Measurements from ENCODE around the gene CADPS2.
"Not testable (repeated sequence)": the region's sequence is repeated elsewhere in the genome, so short reads cannot be mapped to it uniquely, and the experiment has no call there.

CADPS2 gene

GRCh38 chr7:122858320-122858719, 27.9 kb downstream of the CADPS2 start:
- Histone ChIP-seq H3K27ac (ENCODE audit: insufficient read depth, low read depth, low read length, poor library complexity, severe bottlenecking) (no peak overlapping the region), H3K36me3 (ENCODE audit: control insufficient read depth, insufficient read depth, low read length) (no peaks in the 10 kb centered on the region), H3K4me3 (ENCODE audit: insufficient read depth, low read depth, low read length) (no peak overlapping the region), H3K27me3 (ENCODE audit: control insufficient read depth, insufficient read depth, low read length, poor library complexity, severe bottlenecking) (no peaks in the 10 kb centered on the region), H3K9me3 (ENCODE audit: control insufficient read depth, low read length) (no peaks in the 10 kb centered on the region), H3K4me1 (ENCODE audit: control insufficient read depth, insufficient read depth, low read length) (no peaks in the 10 kb centered on the region)
- WGBS, 2 experiments: 97 to 100% methylated on average over 1 to 2 of the region's 3 CpGs

GRCh38 chr7:122850528-122850927, 35.7 kb downstream of the CADPS2 start:
- Histone ChIP-seq H3K4me3 (ENCODE audit: insufficient read depth, low read depth, low read length) (no peak overlapping the region), H3K27me3 (ENCODE audit: control insufficient read depth, insufficient read depth, low read length, poor library complexity, severe bottlenecking) (no peaks in the 10 kb centered on the region), H3K27ac (ENCODE audit: insufficient read depth, low read depth, low read length, poor library complexity, severe bottlenecking) (no peak overlapping the region), H3K36me3 (ENCODE audit: control insufficient read depth, insufficient read depth, low read length) (no peaks in the 10 kb centered on the region), H3K9me3 (ENCODE audit: control insufficient read depth, low read length) (no peaks in the 10 kb centered on the region), H3K4me1 (ENCODE audit: control insufficient read depth, insufficient read depth, low read length) (peaks cover 8% of the 10 kb centered on the region)

GRCh38 chr7:122849957-122850328, 36.3 kb downstream of the CADPS2 start:
- Histone ChIP-seq H3K4me1 (ENCODE audit: control insufficient read depth, insufficient read depth, low read length) (peaks cover 8% of the 10 kb centered on the region), H3K9me3 (ENCODE audit: control insufficient read depth, low read length) (no peaks in the 10 kb centered on the region), H3K36me3 (ENCODE audit: control insufficient read depth, insufficient read depth, low read length) (no peaks in the 10 kb centered on the region), H3K27me3 (ENCODE audit: control insufficient read depth, insufficient read depth, low read length, poor library complexity, severe bottlenecking) (no peaks in the 10 kb centered on the region), H3K4me3 (ENCODE audit: insufficient read depth, low read depth, low read length) (no peak overlapping the region), H3K27ac (ENCODE audit: insufficient read depth, low read depth, low read length, poor library complexity, severe bottlenecking) (no peak overlapping the region)
- WGBS, 2 experiments: 93 to 96% methylated on average over 3 of the region's 3 CpGs

- Histone ChIP-seq H3K4me1 (ENCODE audit: control insufficient read depth, insufficient read depth, low read length) (peaks cover 8% of the 10 kb centered on the region), H3K4me3 (ENCODE audit: insufficient read depth, low read depth, low read length) (no peak overlapping the region), H3K9me3 (ENCODE audit: control insufficient read depth, low read length) (no peaks in the 10 kb centered on the region), H3K36me3 (ENCODE audit: control insufficient read depth, insufficient read depth, low read length) (no peaks in the 10 kb centered on the region), H3K27me3 (ENCODE audit: control insufficient read depth, insufficient read depth, low read length, poor library complexity, severe bottlenecking) (no peaks in the 10 kb centered on the region), H3K27ac (ENCODE audit: insufficient read depth, low read depth, low read length, poor library complexity, severe bottlenecking) (no peak overlapping the region)
- WGBS, 2 experiments: 95 to 96% methylated on average over 3 to 4 of the region's 4 CpGs
Measured at GRCh38 chr7:122849322-122849956, 36.8 kb downstream of the CADPS2 start.

- H3K4me1 ChIP-seq (ENCODE audit: control insufficient read depth, insufficient read depth, low read length): peaks cover 8% of the 10 kb centered on the region
- no peaks in the 10 kb centered on the region for H3K36me3 ChIP-seq (ENCODE audit: control insufficient read depth, insufficient read depth, low read length)
- no peak overlapping the region for H3K4me3 ChIP-seq (ENCODE audit: insufficient read depth, low read depth, low read length)
- WGBS, 2 experiments: 52 to 68% methylated on average over 3 of the region's 3 CpGs
- H3K27ac ChIP-seq (ENCODE audit: insufficient read depth, low read depth, low read length, poor library complexity, severe bottlenecking): no peak overlapping the region
- H3K27me3 ChIP-seq (ENCODE audit: control insufficient read depth, insufficient read depth, low read length, poor library complexity, severe bottlenecking): no peaks in the 10 kb centered on the region
- no peaks in the 10 kb centered on the region for H3K9me3 ChIP-seq (ENCODE audit: control insufficient read depth, low read length)
Measured at GRCh38 chr7:122847871-122848473, 38.3 kb downstream of the CADPS2 start.

GRCh38 chr7:122846591-122846990, 39.7 kb downstream of the CADPS2 start:
- Histone ChIP-seq H3K4me3 (ENCODE audit: insufficient read depth, low read depth, low read length) (no peak overlapping the region), H3K27ac (ENCODE audit: insufficient read depth, low read depth, low read length, poor library complexity, severe bottlenecking) (no peak overlapping the region), H3K27me3 (ENCODE audit: control insufficient read depth, insufficient read depth, low read length, poor library complexity, severe bottlenecking) (no peaks in the 10 kb centered on the region), H3K9me3 (ENCODE audit: control insufficient read depth, low read length) (no peaks in the 10 kb centered on the region), H3K4me1 (ENCODE audit: control insufficient read depth, insufficient read depth, low read length) (peaks cover 8% of the 10 kb centered on the region), H3K36me3 (ENCODE audit: control insufficient read depth, insufficient read depth, low read length) (no peaks in the 10 kb centered on the region)
- WGBS, 2 experiments: 96 to 97% methylated on average over 2 of the region's 2 CpGs

- Histone ChIP-seq H3K4me1 (ENCODE audit: control insufficient read depth, insufficient read depth, low read length) (peaks cover 8% of the 10 kb centered on the region), H3K27me3 (ENCODE audit: control insufficient read depth, insufficient read depth, low read length, poor library complexity, severe bottlenecking) (no peaks in the 10 kb centered on the region), H3K4me3 (ENCODE audit: insufficient read depth, low read depth, low read length) (no peak overlapping the region), H3K9me3 (ENCODE audit: control insufficient read depth, low read length) (no peaks in the 10 kb centered on the region), H3K27ac (ENCODE audit: insufficient read depth, low read depth, low read length, poor library complexity, severe bottlenecking) (no peak overlapping the region), H3K36me3 (ENCODE audit: control insufficient read depth, insufficient read depth, low read length) (no peaks in the 10 kb centered on the region)
- 96% methylated on average over 3 of the region's 3 CpGs for WGBS, 2 experiments
Measured at GRCh38 chr7:122845286-122845685, 41.0 kb downstream of the CADPS2 start.

- WGBS, 2 experiments: 89 to 98% methylated on average over 2 to 3 of the region's 3 CpGs
- Histone ChIP-seq H3K27me3 (ENCODE audit: control insufficient read depth, insufficient read depth, low read length, poor library complexity, severe bottlenecking) (no peaks in the 10 kb centered on the region), H3K4me3 (ENCODE audit: insufficient read depth, low read depth, low read length) (no peak overlapping the region), H3K36me3 (ENCODE audit: control insufficient read depth, insufficient read depth, low read length) (no peaks in the 10 kb centered on the region), H3K27ac (ENCODE audit: insufficient read depth, low read depth, low read length, poor library complexity, severe bottlenecking) (no peak overlapping the region), H3K4me1 (ENCODE audit: control insufficient read depth, insufficient read depth, low read length) (peaks cover 8% of the 10 kb centered on the region), H3K9me3 (ENCODE audit: control insufficient read depth, low read length) (no peaks in the 10 kb centered on the region)
Measured at GRCh38 chr7:122844191-122844988, 41.9 kb downstream of the CADPS2 start.

GRCh38 chr7:122842971-122843370, 43.3 kb downstream of the CADPS2 start:
- Histone ChIP-seq H3K27me3 (ENCODE audit: control insufficient read depth, insufficient read depth, low read length, poor library complexity, severe bottlenecking) (no peaks in the 10 kb centered on the region), H3K4me3 (ENCODE audit: insufficient read depth, low read depth, low read length) (no peak overlapping the region), H3K4me1 (ENCODE audit: control insufficient read depth, insufficient read depth, low read length) (peaks cover 3% of the 10 kb centered on the region), H3K27ac (ENCODE audit: insufficient read depth, low read depth, low read length, poor library complexity, severe bottlenecking) (no peak overlapping the region), H3K36me3 (ENCODE audit: control insufficient read depth, insufficient read depth, low read length) (no peaks in the 10 kb centered on the region), H3K9me3 (ENCODE audit: control insufficient read depth, low read length) (no peaks in the 10 kb centered on the region)
- WGBS, 2 experiments: 80 to 85% methylated on average over 1 of the region's 1 CpG

- H3K27ac ChIP-seq (ENCODE audit: insufficient read depth, low read depth, low read length, poor library complexity, severe bottlenecking); H3K27me3 ChIP-seq (ENCODE audit: control insufficient read depth, insufficient read depth, low read length, poor library complexity, severe bottlenecking); H3K4me3 ChIP-seq (ENCODE audit: insufficient read depth, low read depth, low read length); H3K36me3 ChIP-seq (ENCODE audit: control insufficient read depth, insufficient read depth, low read length); H3K9me3 ChIP-seq (ENCODE audit: control insufficient read depth, low read length); H3K4me1 ChIP-seq (ENCODE audit: control insufficient read depth, insufficient read depth, low read length): not testable (repeated sequence)
- WGBS, 2 experiments: 100% methylated on average over 1 to 2 of the region's 2 CpGs
Measured at GRCh38 chr7:122836286-122836685, 50.0 kb downstream of the CADPS2 start.

Measured in ectodermal cell (in vitro differentiated cells).